Psoas muscle (tissue), 8 donors: Measurements from ENCODE around the gene STX12. TPM values are rescaled to one million over a fixed set of nuclear protein-coding genes. Genes with fewer than 3 reads are reported as not detected.
"Not testable (repeated sequence)": the region's sequence is repeated elsewhere in the genome, so short reads cannot be mapped to it uniquely, and the experiment has no call there.

Source experiments
- ATAC-seq, 4 donors: fragments of 200-7000 bp; cut with Tn5 transposase; one replicate each; pipeline ENCODE4 v1.9.1; 2020; ENCODE audit warnings: moderate library complexity in 3 of 4, mild to moderate bottlenecking in 2 of 4
- DNase-seq, 2 donors: peaks; one replicate each; pipeline ENCODE4 v3.0.0-alpha.2; 2020
- H3K27ac ChIP-seq: fragments of 200-600 bp; one replicate; pipeline ENCODE4 v1.8.0; 2022
- H3K27me3 ChIP-seq, 3 donors: fragments of 200-600 bp in 1 of 3; one replicate each; pipeline versions ENCODE4 v1.6.1 to v1.8.0; 2013 to 2022; ENCODE audit warnings: low read length in 2 of 3, mild to moderate bottlenecking in 2 of 3, moderate library complexity in 1 of 3; ENCODE audit not compliant: insufficient read depth in 3 of 3
- H3K36me3 ChIP-seq, 2 donors: fragments of 200-600 bp in 1 of 2; one replicate each; pipeline versions ENCODE4 v1.6.1 to v1.8.0; 2013 to 2022; ENCODE audit warnings: low read depth in 1 of 2, mild to moderate bottlenecking in 1 of 2, moderate library complexity in 1 of 2; ENCODE audit not compliant: insufficient read depth in 1 of 2
- H3K4me1 ChIP-seq: fragments of 200-600 bp; one replicate; pipeline ENCODE4 v1.8.0; 2022
- H3K4me3 ChIP-seq: fragments of 200-600 bp; one replicate; pipeline ENCODE4 v1.8.0; 2022; ENCODE audit warnings: mild to moderate bottlenecking
- H3K9me3 ChIP-seq: fragments of 200-600 bp; one replicate; pipeline ENCODE4 v1.8.0; 2022
- WGBS, 3 donors: extraction: QIAGEN DNeasy Blood & Tissue Kit; methylation state at CpG; one replicate each; pipeline versions ENCODE4 v1.1.6 to v1.1.7; 2013; 5-methylcytosine and 5-hydroxymethylcytosine counted together
- intact Hi-C, 2 donors: fragments of 100-400 bp; cut with DNase I; formaldehyde crosslinking; loops; one replicate each; pipeline versions ENCODE4 v1.11.0 to v1.14.2; 2022
- polyA plus RNA-seq, 3 donors: library from polyadenylated mRNA; stranded (reverse); fragments of 200-250 nt; gene quantifications; one replicate each; pipeline ENCODE4 v1.2.3, GENCODE V29; 2013
- total RNA-seq, 4 donors: library from RNA; stranded (reverse); fragmentation: NEBNext Ultra II Directional in 2 of 4; extraction: Animal tissue kit (Norgen Biotek cat#: 25700) in 2 of 4; gene quantifications; one replicate each; pipeline versions ENCODE4 v1.2.1 to v1.2.4, GENCODE V29; 2021 to 2023
- TF ChIP-seq, protein P1 (sequence below): fragments of 200-600 bp; IDR thresholded peaks from one replicate; pipeline ENCODE4 v1.8.0; 2022; ENCODE audit warnings: antibody characterized with exemption
- donor health status: healthy with polysubstance abuse.
- donor health status: DM: no; HTN: no; CAD: no; lungs with moderate emphysema.
- donor health status: Bipolar disorder and iron deficiency.
- donor health status: healthy.
- donor health status: DM: yes; HTN: yes; CAD: no.
- donor health status: DM: no; HTN: no; CAD: no.
- donor health status: DM: no; HTN: no; CAD: no.
- donor health status: DM: yes; HTN: yes; CAD: no.

STX12 gene
- total and polyA plus RNA-seq, 7 donors = 14.5 to 33.6 (median 24.7) TPM

GRCh38 chr1:27806758-27807157, 33.7 kb downstream of the STX12 start:
- TF ChIP-seq, protein P1, sequence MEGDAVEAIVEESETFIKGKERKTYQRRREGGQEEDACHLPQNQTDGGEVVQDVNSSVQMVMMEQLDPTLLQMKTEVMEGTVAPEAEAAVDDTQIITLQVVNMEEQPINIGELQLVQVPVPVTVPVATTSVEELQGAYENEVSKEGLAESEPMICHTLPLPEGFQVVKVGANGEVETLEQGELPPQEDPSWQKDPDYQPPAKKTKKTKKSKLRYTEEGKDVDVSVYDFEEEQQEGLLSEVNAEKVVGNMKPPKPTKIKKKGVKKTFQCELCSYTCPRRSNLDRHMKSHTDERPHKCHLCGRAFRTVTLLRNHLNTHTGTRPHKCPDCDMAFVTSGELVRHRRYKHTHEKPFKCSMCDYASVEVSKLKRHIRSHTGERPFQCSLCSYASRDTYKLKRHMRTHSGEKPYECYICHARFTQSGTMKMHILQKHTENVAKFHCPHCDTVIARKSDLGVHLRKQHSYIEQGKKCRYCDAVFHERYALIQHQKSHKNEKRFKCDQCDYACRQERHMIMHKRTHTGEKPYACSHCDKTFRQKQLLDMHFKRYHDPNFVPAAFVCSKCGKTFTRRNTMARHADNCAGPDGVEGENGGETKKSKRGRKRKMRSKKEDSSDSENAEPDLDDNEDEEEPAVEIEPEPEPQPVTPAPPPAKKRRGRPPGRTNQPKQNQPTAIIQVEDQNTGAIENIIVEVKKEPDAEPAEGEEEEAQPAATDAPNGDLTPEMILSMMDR = no peak
- intact Hi-C loops = no loop called here
- Histone ChIP-seq H3K27me3 (no peaks in the 10 kb centered on the region), H3K36me3 (peaks cover 3 to 74% of the 10 kb centered on the region in 2 donors), H3K4me1 (no peaks in the 10 kb centered on the region), H3K4me3 (no peak overlapping the region), H3K9me3 (no peaks in the 10 kb centered on the region), H3K27ac (no peak overlapping the region)
- no peak for ATAC-seq
- 90 to 92% (median 91%) methylated on average over 7 of the region's 7 CpGs for WGBS, 3 donors
- DNase-seq = no peak

- 67 to 81% (median 69%) methylated on average over 2 of the region's 2 CpGs for WGBS, 3 donors
- H3K4me3 ChIP-seq = no peak overlapping the region
- TF ChIP-seq, protein P1 = no peak
- H3K36me3 ChIP-seq = peaks cover under 1 to 74% of the 10 kb centered on the region in 2 donors
- H3K27me3 ChIP-seq = no peaks in the 10 kb centered on the region
- H3K4me1 ChIP-seq = no peaks in the 10 kb centered on the region
- no peak for ATAC-seq
- no peaks in the 10 kb centered on the region for H3K9me3 ChIP-seq
- H3K27ac ChIP-seq = no peak overlapping the region
- intact Hi-C loops = no loop called here
- no peak for DNase-seq
Measured at GRCh38 chr1:27807385-27807784, 34.4 kb downstream of the STX12 start.

DNA sequence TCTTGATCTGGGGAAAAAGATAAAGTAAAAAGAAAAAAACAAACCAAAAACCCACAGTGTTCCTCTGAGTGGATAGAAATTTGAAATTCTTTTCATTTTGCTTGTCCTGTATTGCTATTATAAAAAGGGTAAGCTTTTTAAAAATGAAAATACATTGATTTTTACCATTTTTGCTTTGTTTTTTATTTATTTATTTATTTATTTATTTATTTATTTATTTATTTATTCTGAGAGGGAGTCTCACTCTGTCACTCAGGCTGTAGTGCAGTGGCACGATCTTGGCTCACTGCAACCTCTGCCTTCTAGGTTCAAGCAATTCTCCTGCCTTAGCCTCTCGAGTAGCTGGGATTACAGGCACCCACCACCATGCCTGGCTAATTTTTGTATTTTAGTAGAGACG, 35.1 kb downstream of the STX12 start:
- ATAC-seq, H3K9me3 ChIP-seq, H3K4me3 ChIP-seq, H3K27me3 ChIP-seq, H3K27ac ChIP-seq, DNase-seq, H3K4me1 ChIP-seq, intact Hi-C loops: not testable (repeated sequence)
- H3K36me3 ChIP-seq = peaks cover 4 to 74% of the 10 kb centered on the region in 2 donors
- WGBS, 3 donors = 90 to 97% (median 95%) methylated on average over 3 of the region's 3 CpGs

DNA sequence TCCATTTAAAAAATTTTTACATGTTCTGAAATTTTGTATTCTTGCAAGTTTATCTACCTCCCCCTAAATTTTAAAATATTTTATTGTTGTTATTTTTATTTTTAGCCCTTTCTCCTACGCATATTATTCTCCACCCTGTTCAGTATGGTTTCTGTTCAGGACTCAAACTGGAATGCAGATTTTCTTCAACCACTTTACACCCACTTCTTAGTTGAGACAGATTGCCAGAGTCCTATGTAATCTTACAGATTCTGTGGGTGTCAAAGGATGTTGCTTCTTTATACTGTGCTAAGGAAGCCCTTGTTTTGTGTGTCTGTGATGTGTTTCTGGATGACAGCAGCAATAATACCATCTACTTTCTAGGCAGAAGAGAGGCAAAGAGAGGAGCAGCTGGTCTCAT, 36.9 kb downstream of the STX12 start:
- intact Hi-C loops = no loop called here
- Histone ChIP-seq H3K36me3 (peaks cover 4 to 75% of the 10 kb centered on the region in 2 donors), H3K27ac (no peak overlapping the region), H3K27me3 (no peaks in the 10 kb centered on the region), H3K4me3 (no peak overlapping the region), H3K4me1 (no peaks in the 10 kb centered on the region), H3K9me3 (no peaks in the 10 kb centered on the region)
- WGBS, 3 donors = 79 to 91% (median 91%) methylated on average over 1 of the region's 1 CpG
- DNase-seq (no peak), ATAC-seq (no peak)
- TF ChIP-seq, protein P1 = no peak

DNA sequence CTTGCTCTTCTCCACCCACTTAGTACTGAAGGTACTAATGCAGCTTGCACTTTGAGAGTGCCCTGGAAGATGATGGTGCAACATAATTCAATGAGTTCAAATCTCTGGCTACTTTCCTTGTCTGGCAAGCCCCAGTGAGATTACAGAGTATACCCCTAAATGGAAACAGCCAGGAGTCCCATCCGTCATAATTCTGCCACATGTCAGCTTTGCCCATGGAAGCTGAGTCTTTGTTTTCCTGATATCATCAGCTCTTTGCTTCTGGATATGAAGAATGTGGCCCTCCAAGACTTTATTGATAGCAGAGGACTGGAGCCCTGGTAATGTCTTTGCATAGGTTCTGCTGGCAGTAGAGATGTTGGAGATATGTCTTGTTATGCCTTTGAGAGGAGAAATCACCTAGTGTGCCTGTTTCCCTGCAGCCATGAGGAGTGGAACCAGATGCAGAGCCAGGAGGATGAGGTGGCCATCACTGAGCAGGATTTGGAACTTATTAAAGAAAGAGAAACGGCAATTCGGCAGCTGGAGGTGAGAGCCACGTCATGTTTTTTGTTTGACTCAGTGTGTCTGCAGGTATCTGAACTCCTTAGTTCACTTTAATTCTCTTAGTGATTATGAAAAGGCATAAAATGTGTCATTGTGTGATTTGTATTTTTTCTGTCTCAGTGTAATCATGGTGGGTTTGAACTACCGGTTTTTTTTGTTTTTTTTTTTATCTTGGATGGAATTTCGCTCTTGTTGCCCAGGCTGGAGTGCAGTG, 38.9 kb downstream of the STX12 start:
- Histone ChIP-seq H3K27ac (no peak overlapping the region), H3K36me3 (peaks cover 4 to 65% of the 10 kb centered on the region in 2 donors), H3K27me3 (no peaks in the 10 kb centered on the region), H3K9me3 (no peaks in the 10 kb centered on the region), H3K4me1 (no peaks in the 10 kb centered on the region), H3K4me3 (no peak overlapping the region)
- ATAC-seq (no peak), DNase-seq (no peak)
- intact Hi-C loops = no loop called here
- WGBS, 3 donors = 87 to 96% (median 94%) methylated on average over 6 of the region's 6 CpGs
- TF ChIP-seq, protein P1 = no peak
